PFSK-1 (cell line): ENCODE data around the gene LRP6.

Experiments used
- REST ChIP-seq, 2 experiments: IDR thresholded peaks; 2 replicates each; pipeline versions ENCODE4 v1.6.1 to v1.8.0; 2011 to 2012; ENCODE audit warnings: low read depth in 2 of 2, low read length in 2 of 2, control low read depth in 1 of 2, inconsistent platforms in 1 of 2, mild to moderate bottlenecking in 1 of 2, moderate library complexity in 1 of 2; ENCODE audit not compliant: insufficient read depth in 1 of 2
- SIN3A ChIP-seq: IDR thresholded peaks from 2 replicates; pipeline ENCODE4 v1.6.1; 2012; ENCODE audit warnings: mild to moderate bottlenecking, low read length, moderate library complexity, borderline replicate concordance; ENCODE audit not compliant: insufficient read depth

GRCh38 chr12:12127304-12127703 is 139.5 kb downstream of the LRP6 start:
- TF ChIP-seq SIN3A (no peak), REST (IDR thresholded peaks at IDR 0.05; ENCODE audit: insufficient read depth in 1 of 2, low read depth in 2 of 2, low read length in 2 of 2) (no peak)
